Astrocyte (in vitro differentiated cells and primary cell): Measurements from ENCODE around the gene TRMT13. TPM values are rescaled to one million over a fixed set of nuclear protein-coding genes. Genes with fewer than 3 reads are reported as not detected.

Experiments used
- DNase-seq: peaks from one replicate; pipeline ENCODE4 v3.0.0-alpha.2; 2010; ENCODE audit warnings: low read depth
- FAIRE-seq: peaks from 2 replicates; lab custom pipeline; 2011; peaks lifted over from hg19 to GRCh38; lab: Jason Lieb, UNC
- H2AFZ ChIP-seq: 2 replicates; pipeline ENCODE4 v1.6.0; 2012; ENCODE audit warnings: low read depth, low read length, inconsistent platforms
- H3K27ac ChIP-seq: 2 replicates; pipeline ENCODE4 v1.5.1; 2011; ENCODE audit warnings: low read depth, low read length, inconsistent platforms
- H3K27me3 ChIP-seq: 2 replicates; pipeline ENCODE4 v1.6.0; 2011; ENCODE audit warnings: low read length, inconsistent platforms; ENCODE audit not compliant: insufficient read depth
- H3K36me3 ChIP-seq: 2 replicates; pipeline ENCODE4 v1.5.1; 2011; ENCODE audit warnings: low read length, inconsistent platforms; ENCODE audit not compliant: insufficient read depth
- H3K4me1 ChIP-seq: 2 replicates; pipeline ENCODE4 v1.5.1; 2011; ENCODE audit warnings: low read length, inconsistent platforms; ENCODE audit not compliant: insufficient read depth
- H3K4me2 ChIP-seq: 2 replicates; pipeline ENCODE4 v1.6.0; 2012; ENCODE audit warnings: low read length, inconsistent platforms
- H3K4me3 ChIP-seq: 2 replicates; pipeline ENCODE4 v1.5.1; 2011; ENCODE audit warnings: low read depth, mild to moderate bottlenecking, low read length, inconsistent platforms; ENCODE audit not compliant: insufficient read depth
- H3K79me2 ChIP-seq: 2 replicates; pipeline ENCODE4 v1.6.0; 2012; ENCODE audit warnings: mild to moderate bottlenecking, low read length, inconsistent platforms; ENCODE audit not compliant: insufficient read depth
- H3K9ac ChIP-seq: 2 replicates; pipeline ENCODE4 v1.6.0; 2012; ENCODE audit warnings: mild to moderate bottlenecking, low read length, inconsistent platforms
- H3K9me3 ChIP-seq: 2 replicates; pipeline ENCODE4 v1.5.1; 2012; ENCODE audit warnings: low read depth, mild to moderate bottlenecking, low read length, inconsistent platforms; ENCODE audit not compliant: insufficient read depth
- H4K20me1 ChIP-seq: 2 replicates; pipeline ENCODE4 v1.6.0; 2012; ENCODE audit warnings: low read length, inconsistent platforms; ENCODE audit not compliant: insufficient read depth
- H3K27ac Mint-ChIP-seq: one replicate; pipeline ENCODE4 v1.8.0; 2021; ENCODE audit warnings: mild to moderate bottlenecking, mixed read lengths; ENCODE audit not compliant: unreplicated experiment
- H3K27me3 Mint-ChIP-seq: one replicate; pipeline ENCODE4 v1.8.0; 2021; ENCODE audit warnings: low read depth, mixed read lengths; ENCODE audit not compliant: unreplicated experiment
- H3K36me3 Mint-ChIP-seq: one replicate; pipeline ENCODE4 v1.8.0; 2021; ENCODE audit warnings: low read depth, mixed read lengths; ENCODE audit not compliant: unreplicated experiment
- H3K4me1 Mint-ChIP-seq: one replicate; pipeline ENCODE4 v1.8.0; 2021; ENCODE audit warnings: low read depth, mixed read lengths; ENCODE audit not compliant: unreplicated experiment
- H3K4me3 Mint-ChIP-seq: one replicate; pipeline ENCODE4 v1.8.0; 2021; ENCODE audit warnings: mild to moderate bottlenecking, moderate library complexity, mixed read lengths; ENCODE audit not compliant: unreplicated experiment
- H3K9me3 Mint-ChIP-seq: one replicate; pipeline ENCODE4 v1.8.0; 2021; ENCODE audit warnings: mild to moderate bottlenecking, mixed read lengths; ENCODE audit not compliant: unreplicated experiment
- CTCF ChIP-seq: IDR thresholded peaks from 2 replicates; pipeline ENCODE4 v1.5.1; 2011; ENCODE audit warnings: low read depth, mild to moderate bottlenecking, inconsistent platforms, low read length, moderate library complexity; ENCODE audit not compliant: insufficient read depth
- EZH2 ChIP-seq: IDR thresholded peaks from 2 replicates; pipeline ENCODE4 v1.6.1; 2012; ENCODE audit warnings: mild to moderate bottlenecking, low read length, inconsistent platforms; ENCODE audit not compliant: insufficient read depth
- total RNA-seq: library from RNA; stranded (reverse); gene quantifications from 2 replicates; pipeline ENCODE4 v1.2.1, GENCODE V29; 2021

TRMT13 gene
- total RNA-seq, 1 donor from 2014 or later = 11.7 TPM

GRCh38 chr1:100130552-100131077 is 2.3 kb upstream of the TRMT13 start:
- Histone ChIP-seq H3K27me3 (no peaks in the 10 kb centered on the region), H3K79me2 (peaks cover 80% of the 10 kb centered on the region), H3K27ac (no peak overlapping the region), H3K4me2 (no peak overlapping the region), H3K9me3 (no peaks in the 10 kb centered on the region), H2AFZ (no peak overlapping the region), H3K4me1 (peaks cover 3% of the 10 kb centered on the region), H4K20me1 (no peaks in the 10 kb centered on the region), H3K9ac (no peak overlapping the region), H3K36me3 (no peaks in the 10 kb centered on the region), H3K4me3 (no peak overlapping the region)
- Mint-ChIP-seq H3K27ac (no peak overlapping the region), H3K27me3 (no peaks in the 10 kb centered on the region), H3K9me3 (no peaks in the 10 kb centered on the region), H3K36me3 (no peaks in the 10 kb centered on the region), H3K4me1 (peaks cover 5% of the 10 kb centered on the region), H3K4me3 (no peak overlapping the region)
- no peak for FAIRE-seq
- DNase-seq = no peak
- no peak for TF ChIP-seq CTCF
- TF ChIP-seq EZH2 = no peak

- peak overlapping the region; percentile 81 for H3K4me2 ChIP-seq
- H3K9ac ChIP-seq = peak overlapping the region; percentile 85
- Mint-ChIP-seq H3K9me3 (no peaks in the 10 kb centered on the region), H3K36me3 (no peaks in the 10 kb centered on the region), H3K4me3 (peak overlapping the region; percentile 95), H3K4me1 (peaks cover 5% of the 10 kb centered on the region), H3K27ac (no peak overlapping the region), H3K27me3 (no peaks in the 10 kb centered on the region)
- DNase-seq (no peak), FAIRE-seq (no peak)
- no peaks in the 10 kb centered on the region for H3K27me3 ChIP-seq
- H3K79me2 ChIP-seq = peaks cover 81% of the 10 kb centered on the region
- peaks cover 3% of the 10 kb centered on the region for H3K4me1 ChIP-seq
- peak overlapping the region; percentile 96 for H3K4me3 ChIP-seq
- H3K9me3 ChIP-seq = no peaks in the 10 kb centered on the region
- H2AFZ ChIP-seq = no peak overlapping the region
- TF ChIP-seq CTCF (no peak), EZH2 (no peak)
- no peaks in the 10 kb centered on the region for H4K20me1 ChIP-seq
- no peak overlapping the region for H3K27ac ChIP-seq
- no peaks in the 10 kb centered on the region for H3K36me3 ChIP-seq
Measured at GRCh38 chr1:100131623-100132022, 1.3 kb upstream of the TRMT13 start.

GRCh38 chr1:100134872-100135271 is 1.9 kb downstream of the TRMT13 start:
- no peak overlapping the region for H3K4me2 ChIP-seq
- no peak overlapping the region for H2AFZ ChIP-seq
- H3K36me3 ChIP-seq = peaks cover 18% of the 10 kb centered on the region
- H3K4me1 ChIP-seq = peaks cover 3% of the 10 kb centered on the region
- Mint-ChIP-seq H3K4me1 (peaks cover 5% of the 10 kb centered on the region), H3K36me3 (no peaks in the 10 kb centered on the region), H3K27ac (no peak overlapping the region), H3K27me3 (no peaks in the 10 kb centered on the region), H3K9me3 (no peaks in the 10 kb centered on the region), H3K4me3 (peak overlapping the region; percentile 12)
- TF ChIP-seq CTCF = no peak
- TF ChIP-seq EZH2 = no peak
- no peaks in the 10 kb centered on the region for H4K20me1 ChIP-seq
- no peak for DNase-seq
- no peak for FAIRE-seq
- H3K4me3 ChIP-seq = no peak overlapping the region
- peaks cover 58% of the 10 kb centered on the region for H3K79me2 ChIP-seq
- no peak overlapping the region for H3K27ac ChIP-seq
- no peaks in the 10 kb centered on the region for H3K27me3 ChIP-seq
- no peaks in the 10 kb centered on the region for H3K9me3 ChIP-seq
- no peak overlapping the region for H3K9ac ChIP-seq
